HepG2 (cell line): ENCODE measurements around the gene BAIAP3. TPM values are rescaled to one million over a fixed set of nuclear protein-coding genes. Genes with fewer than 3 reads are reported as not detected.

Experiments used
- ATAC-seq: fragments of 200-7000 bp; cut with Tn5 transposase; 3 replicates; pipeline ENCODE4 v1.9.1; 2020; ENCODE audit warnings: mild to moderate bottlenecking, moderate library complexity
- BruUV-seq: library from RNA; stranded (reverse); fragments of 400-500 nt; replicated peaks from 2 replicates; lab custom pipeline; 2021; lab: Mats Ljungman, UMichigan
- CTCF ChIA-PET: fragments of 300-600 bp; formaldehyde crosslinking; extraction: SDS; loops from one replicate; lab custom pipeline; 2021; ENCODE audit warnings: low total read pairs, inconsistent platforms, low intra/inter-chr PET ratio; lab: Yijun Ruan, JAX
- POLR2A ChIA-PET: fragments of 350-600 bp; sonication (Branson Sonifier 250); formaldehyde crosslinking; loops from one replicate; lab custom pipeline; 2020; ENCODE audit warnings: antibody characterized with exemption, inconsistent platforms; lab: Yijun Ruan, JAX
- DNase-seq: peaks from one replicate; pipeline ENCODE4 v3.0.0-alpha.2; 2015; ENCODE audit warnings: low spot score
- FAIRE-seq: peaks from 3 replicates; lab custom pipeline; 2011; peaks lifted over from hg19 to GRCh38; lab: Jason Lieb, UNC
- H2AFZ ChIP-seq: one replicate; pipeline ENCODE4 v1.6.1; 2011; ENCODE audit warnings: low read length, inconsistent platforms
- H3K27ac ChIP-seq: fragments of 300-600 bp; 3 replicates; pipeline ENCODE4 v1.8.0; 2011; ENCODE audit warnings: mixed run types, mild to moderate bottlenecking, mixed read lengths, low read length, inconsistent platforms; ENCODE audit not compliant: insufficient read depth; ENCODE audit errors: extremely low read length
- H3K27me3 ChIP-seq, 2 experiments: fragments of 200-600 bp in 1 of 2; 2 replicates in 1 of 2; 3 replicates in 1 of 2; pipeline versions ENCODE4 v1.6.0 to v1.8.0; 2011; ENCODE audit warnings: low read length in 2 of 2, mild to moderate bottlenecking in 2 of 2, moderate library complexity in 2 of 2, inconsistent platforms in 1 of 2; ENCODE audit not compliant: insufficient read depth in 2 of 2, control insufficient read depth in 1 of 2
- H3K36me3 ChIP-seq, 2 experiments: fragments of 200-600 bp in 1 of 2; replicated peaks in 1 of 2; 2 replicates in 1 of 2; 3 replicates in 1 of 2; pipeline versions ENCODE4 v1.5.1 to v1.8.0; 2011; ENCODE audit warnings: low read length in 2 of 2, inconsistent platforms in 1 of 2; ENCODE audit not compliant: insufficient read depth in 2 of 2, control insufficient read depth in 1 of 2
- H3K4me1 ChIP-seq: 2 replicates; pipeline ENCODE4 v1.5.1; 2012; ENCODE audit warnings: low read length, inconsistent platforms; ENCODE audit not compliant: insufficient read depth
- H3K4me2 ChIP-seq: 2 replicates; pipeline ENCODE4 v1.6.0; 2011; ENCODE audit warnings: low read depth, low read length, inconsistent platforms
- H3K4me3 ChIP-seq, 3 experiments: fragments of 200-600 bp in 1 of 3; sonication (generic), shearing (Covaris generic) in 1 of 3; replicated peaks in 1 of 3; 2 replicates each; pipeline ENCODE4 v1.5.1; 2011 to 2016; ENCODE audit warnings: low read length in 3 of 3, inconsistent platforms in 2 of 3, low read depth in 2 of 3, mild to moderate bottlenecking in 2 of 3, control low read depth in 1 of 3, mixed read lengths in 1 of 3; ENCODE audit not compliant: insufficient read depth in 1 of 3
- H3K79me2 ChIP-seq: one replicate; pipeline ENCODE4 v1.6.1; 2011; ENCODE audit warnings: low read length, inconsistent platforms; ENCODE audit not compliant: insufficient read depth
- H3K9ac ChIP-seq: 2 replicates; pipeline ENCODE4 v1.6.0; 2011; ENCODE audit warnings: mild to moderate bottlenecking, low read depth, low read length, inconsistent platforms; ENCODE audit not compliant: insufficient read depth
- H3K9me3 ChIP-seq: 2 replicates; pipeline ENCODE4 v1.5.1; 2012; ENCODE audit warnings: mild to moderate bottlenecking, low read length
- H4K20me1 ChIP-seq: 2 replicates; pipeline ENCODE4 v1.6.0; 2011; ENCODE audit warnings: inconsistent platforms, mild to moderate bottlenecking, low read length, moderate library complexity; ENCODE audit not compliant: insufficient read depth
- ATF7-NPFF ChIP-seq: sonication (generic); formaldehyde crosslinking; IDR thresholded peaks from 2 replicates; pipeline ENCODE4 v1.8.1; 2023; ENCODE audit warnings: mild to moderate bottlenecking, low read depth, missing genetic modification reagents, moderate library complexity
- GPBP1L1 ChIP-seq: sonication (generic); formaldehyde crosslinking; IDR thresholded peaks from 2 replicates; pipeline ENCODE4 v1.5.0; 2020; ENCODE audit warnings: mild to moderate bottlenecking, missing genetic modification reagents
- HMGXB3 ChIP-seq: sonication (generic); formaldehyde crosslinking; IDR thresholded peaks from 2 replicates; pipeline ENCODE4 v1.4.0; 2020; ENCODE audit warnings: missing genetic modification reagents, borderline replicate concordance
- NFE2L1 ChIP-seq: sonication (generic); formaldehyde crosslinking; IDR thresholded peaks from 2 replicates; pipeline ENCODE4 v1.4.0; 2020; ENCODE audit warnings: missing genetic modification reagents, mild to moderate bottlenecking, borderline replicate concordance
- REL ChIP-seq: sonication (generic); formaldehyde crosslinking; conservative IDR thresholded peaks from 2 replicates; pipeline ENCODE4 v1.8.0; 2022; ENCODE audit warnings: mild to moderate bottlenecking, missing genetic modification reagents, moderate library complexity
- SMAD9 ChIP-seq: sonication (generic); formaldehyde crosslinking; IDR thresholded peaks from 2 replicates; pipeline ENCODE4 v1.5.1; 2020; ENCODE audit warnings: mild to moderate bottlenecking, missing genetic modification reagents
- SP4 ChIP-seq: sonication (generic); formaldehyde crosslinking; IDR thresholded peaks from 2 replicates; pipeline ENCODE4 v1.8.1; 2023; ENCODE audit warnings: mild to moderate bottlenecking, missing genetic modification reagents
- ZMYM4 ChIP-seq: sonication (generic); formaldehyde crosslinking; IDR thresholded peaks from 2 replicates; pipeline ENCODE4 v1.8.1; 2023; ENCODE audit warnings: mild to moderate bottlenecking, missing genetic modification reagents
- ZNF276 ChIP-seq: sonication (generic); formaldehyde crosslinking; IDR thresholded peaks from 2 replicates; pipeline ENCODE4 v1.4.0; 2020; ENCODE audit warnings: mild to moderate bottlenecking, low read depth, missing genetic modification reagents
- ZNF446 ChIP-seq: sonication (generic); formaldehyde crosslinking; IDR thresholded peaks from 2 replicates; pipeline ENCODE4 v1.5.0; 2020; ENCODE audit warnings: mild to moderate bottlenecking, missing genetic modification reagents
- ZNF724P ChIP-seq: sonication (generic); formaldehyde crosslinking; IDR thresholded peaks from 2 replicates; pipeline ENCODE4 v1.8.0; 2022; ENCODE audit warnings: missing genetic modification reagents, borderline replicate concordance
- ZNF800 ChIP-seq: sonication (generic); formaldehyde crosslinking; IDR thresholded peaks from 2 replicates; pipeline ENCODE4 v1.4.0; 2020; ENCODE audit warnings: missing genetic modification reagents
- ZNF850 ChIP-seq: sonication (generic); formaldehyde crosslinking; conservative IDR thresholded peaks from 2 replicates; pipeline ENCODE4 v1.9.0; 2021; ENCODE audit warnings: mild to moderate bottlenecking, missing genetic modification reagents
- WGBS: methylation state at CpG from one replicate; pipeline ENCODE4 v1.1.6; 2017; ENCODE audit warnings: low lambda C conversion rate; 5-methylcytosine and 5-hydroxymethylcytosine counted together
- in situ Hi-C: cut with HindIII; loops from 2 replicates; pipeline ENCODE4 v1.10.0; 2017; ENCODE audit warnings: low pct_unique_long_range_greater_than_20kb; ENCODE audit not compliant: extremely low pct_ligation_motif_present
- intact Hi-C: fragments of 100-400 bp; cut with micrococcal nuclease; formaldehyde crosslinking; loops from one replicate; pipeline ENCODE4 v1.10.0; 2022; ENCODE audit not compliant: unreplicated experiment
- polyA plus RNA-seq, 8 experiments: library from polyadenylated mRNA; depleted of rRNA in 3 of 8; stranded (reverse) in 7 of 8; unstranded in 1 of 8; fragments of >200 nt; fragmentation: Illumina TruSeq in 4 of 8; extraction: Trizol in 4 of 8; gene quantifications; 2 replicates each; pipeline versions ENCODE4 v1.2.1 to v1.2.3, GENCODE V29; 2011 to 2016; ENCODE audit warnings: low read depth in 4 of 8, missing spikeins in 1 of 8, mixed read lengths in 1 of 8; ENCODE audit not compliant: insufficient read depth in 1 of 8
- total RNA-seq, 5 experiments: library from RNA; depleted of rRNA; stranded (reverse); fragments of >200 nt; fragmentation: Illumina TruSeq; extraction: Trizol; gene quantifications; 2 replicates each; pipeline ENCODE4 v1.2.3, GENCODE V29; 2016; ENCODE audit warnings: low read depth in 1 of 5

BAIAP3 gene
- total and polyA plus RNA-seq, 2 of the 13 experiments (the other 11 are each of a cell fraction or from before 2014, with no cell fraction given): 3.2 to 5.7 TPM

GRCh38 chr16:1351215-1351581 lies 17.8 kb downstream of the BAIAP3 start:
- intact Hi-C loops: no loop called here
- BruUV-seq: TSS peak; percentile 59
- Histone ChIP-seq H4K20me1 (no peaks in the 10 kb centered on the region), H3K36me3 (peaks cover 6 to 14% of the 10 kb centered on the region in 2 experiments; a peak in 4 of 5 replicates), H3K27ac (peak overlapping the region; percentile 40), H3K9ac (peak overlapping the region; percentile 85), H3K9me3 (no peaks in the 10 kb centered on the region), H3K4me1 (peaks cover 30% of the 10 kb centered on the region), H3K4me3 (peak overlapping the region; percentile 76 to 92 (median 91)), H3K79me2 (peaks cover 53% of the 10 kb centered on the region), H3K4me2 (peak overlapping the region; percentile 98), H2AFZ (no peak overlapping the region), H3K27me3 (no peaks in the 10 kb centered on the region; a peak in 1 of 5 replicates)
- FAIRE-seq (no peak), ATAC-seq (peak; percentile 12), DNase-seq (no peak)
- ChIA-PET CTCF (no interaction called here), POLR2A (no interaction called here)
- 1% methylated on average over 10 of the region's 35 CpGs for WGBS
- in situ Hi-C loops: no loop called here
- 0 out of 2 replicates have a peak, but pooled peaks have one; percentile 15 for TF ChIP-seq ZNF446 (CRISPR knock-in tag)
- no peak for TF ChIP-seq ZNF800 (CRISPR knock-in tag)
- no peak for TF ChIP-seq SMAD9
- TF ChIP-seq HMGXB3 (CRISPR knock-in tag): 0 out of 2 replicates have a peak, but pooled peaks have one; percentile 5
- no peak for TF ChIP-seq GPBP1L1 (CRISPR knock-in tag)
- no peak for TF ChIP-seq ZNF850 (CRISPR knock-in tag)
- TF ChIP-seq REL (CRISPR knock-in tag): 0 out of 2 replicates have a peak, but pooled peaks have one; percentile 11
- no peak for TF ChIP-seq ZNF276 (CRISPR knock-in tag)
- peak; percentile 19; the same call in 1 of the 2 replicates for TF ChIP-seq ZNF724P
- peak; percentile 15; the same call in 1 of the 2 replicates for TF ChIP-seq ATF7-NPFF
- no peak for TF ChIP-seq ZMYM4
- TF ChIP-seq NFE2L1 (CRISPR knock-in tag): no peak
- no peak for TF ChIP-seq SP4 (CRISPR knock-in tag)
